Mesodermal cell (in vitro differentiated cells): ENCODE results near the gene DIAPH3.

Source experiments
- H3K27ac ChIP-seq: 2 replicates; pipeline ENCODE4 v1.7.0; 2013; ENCODE audit warnings: mild to moderate bottlenecking, low read depth, low read length, moderate library complexity; ENCODE audit not compliant: severe bottlenecking
- H3K36me3 ChIP-seq: 2 replicates; pipeline ENCODE4 v1.7.1; 2013; ENCODE audit warnings: mild to moderate bottlenecking, low read length, moderate library complexity; ENCODE audit not compliant: control insufficient read depth, insufficient read depth
- H3K4me1 ChIP-seq: one replicate; pipeline ENCODE4 v1.7.1; 2013; ENCODE audit warnings: mild to moderate bottlenecking, low read length; ENCODE audit not compliant: insufficient read depth, control insufficient read depth, poor library complexity, severe bottlenecking
- H3K4me3 ChIP-seq: 2 replicates; pipeline ENCODE4 v1.7.0; 2013; ENCODE audit warnings: low read length, control low read depth, mild to moderate bottlenecking; ENCODE audit not compliant: insufficient read depth, poor library complexity, severe bottlenecking; ENCODE audit errors: extremely low read depth
- H3K9me3 ChIP-seq: 2 replicates; pipeline ENCODE4 v1.7.1; 2013; ENCODE audit warnings: mild to moderate bottlenecking, low read length, moderate library complexity; ENCODE audit not compliant: control insufficient read depth
- WGBS, 2 experiments: methylation state at CpG; one replicate each; pipeline ENCODE4 v1.1.5; 2013; ENCODE audit warnings: missing lambda C conversion rate in 2 of 2; ENCODE audit not compliant: insufficient coverage in 2 of 2; 5-methylcytosine and 5-hydroxymethylcytosine counted together

The DIAPH3 gene

DNA sequence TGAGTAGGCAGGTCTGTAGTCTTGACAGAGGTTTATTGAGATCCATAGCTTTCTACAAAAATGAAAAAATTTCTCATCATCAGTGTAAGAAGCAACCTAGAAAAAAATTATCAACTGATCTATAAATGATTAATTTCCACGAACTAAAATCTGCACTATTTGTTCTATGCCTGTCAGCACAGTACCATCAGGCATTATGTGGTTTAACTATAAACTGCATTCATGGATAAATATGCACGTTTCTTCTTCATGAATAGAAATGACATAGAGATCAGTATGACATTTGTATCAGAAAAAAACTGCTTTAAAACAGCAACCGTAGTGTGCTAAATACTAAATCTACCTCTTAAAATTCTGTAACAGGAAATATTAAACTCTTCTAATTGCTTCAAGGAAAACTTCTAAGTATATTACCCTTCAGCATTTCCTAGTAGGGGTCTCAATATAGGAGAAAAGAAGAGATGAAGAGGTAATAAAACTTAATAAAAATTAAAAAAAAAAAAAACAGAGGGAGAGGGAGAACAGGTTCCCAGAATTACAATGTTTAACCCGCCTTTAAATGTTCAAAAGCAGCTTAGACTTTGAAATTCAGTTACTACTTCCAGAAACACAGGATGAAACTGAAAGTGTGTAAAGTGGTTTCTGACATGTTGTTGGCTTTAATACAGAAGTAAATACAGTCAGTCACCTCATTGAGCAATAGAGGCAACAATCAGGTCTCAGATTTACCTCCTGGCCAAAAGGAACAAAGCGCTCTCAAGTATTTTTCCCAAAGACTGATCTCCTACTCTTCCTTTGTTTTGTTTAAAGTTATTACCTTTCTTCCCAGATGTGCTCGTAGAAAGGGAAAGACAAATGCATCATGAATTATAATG is 144.4 kb downstream of the DIAPH3 start:
- Histone ChIP-seq H3K4me1 (no peaks in the 10 kb centered on the region), H3K9me3 (no peaks in the 10 kb centered on the region), H3K4me3 (no peak overlapping the region), H3K36me3 (no peaks in the 10 kb centered on the region), H3K27ac (no peak overlapping the region)
- WGBS, 2 experiments, result no CpG with 5 or more reads among the region's 6 CpGs

DNA sequence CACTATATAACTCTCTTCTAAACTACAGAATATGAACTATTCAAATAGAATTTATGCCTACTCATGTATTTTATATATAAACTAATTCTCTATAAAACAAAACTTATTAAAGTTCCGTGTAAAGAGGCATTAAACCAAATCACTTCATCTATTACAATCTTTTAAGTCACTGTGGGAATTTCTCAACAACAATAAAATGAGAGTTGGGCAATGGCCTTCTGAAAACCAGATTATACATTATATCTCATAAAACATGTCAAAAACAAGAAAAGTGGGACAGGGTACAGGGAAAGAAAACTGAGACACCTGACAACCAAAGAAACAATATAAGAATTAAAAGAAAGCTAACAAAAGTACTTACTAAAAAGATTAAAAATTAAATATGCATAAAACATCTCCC is 145.2 kb downstream of the DIAPH3 start:
- no peak overlapping the region for H3K4me3 ChIP-seq
- H3K9me3 ChIP-seq, result no peaks in the 10 kb centered on the region
- no CpG with 5 or more reads among the region's 1 CpG for WGBS, 2 experiments
- no peaks in the 10 kb centered on the region for H3K4me1 ChIP-seq
- no peak overlapping the region for H3K27ac ChIP-seq
- no peaks in the 10 kb centered on the region for H3K36me3 ChIP-seq

GRCh38 chr13:60016229-60016628 is 147.5 kb downstream of the DIAPH3 start:
- Histone ChIP-seq H3K4me1 (no peaks in the 10 kb centered on the region), H3K27ac (no peak overlapping the region), H3K9me3 (no peaks in the 10 kb centered on the region), H3K4me3 (no peak overlapping the region), H3K36me3 (no peaks in the 10 kb centered on the region)
- WGBS, 2 experiments, result 81 to 100% methylated on average over 2 to 3 of the region's 4 CpGs

GRCh38 chr13:60013166-60013565 is 150.6 kb downstream of the DIAPH3 start:
- H3K4me3 ChIP-seq, result no peak overlapping the region
- no peak overlapping the region for H3K27ac ChIP-seq
- 92 to 94% methylated on average over 1 to 5 of the region's 6 CpGs for WGBS, 2 experiments
- H3K36me3 ChIP-seq, result peaks cover 3% of the 10 kb centered on the region
- no peaks in the 10 kb centered on the region for H3K4me1 ChIP-seq
- H3K9me3 ChIP-seq, result no peaks in the 10 kb centered on the region

DNA sequence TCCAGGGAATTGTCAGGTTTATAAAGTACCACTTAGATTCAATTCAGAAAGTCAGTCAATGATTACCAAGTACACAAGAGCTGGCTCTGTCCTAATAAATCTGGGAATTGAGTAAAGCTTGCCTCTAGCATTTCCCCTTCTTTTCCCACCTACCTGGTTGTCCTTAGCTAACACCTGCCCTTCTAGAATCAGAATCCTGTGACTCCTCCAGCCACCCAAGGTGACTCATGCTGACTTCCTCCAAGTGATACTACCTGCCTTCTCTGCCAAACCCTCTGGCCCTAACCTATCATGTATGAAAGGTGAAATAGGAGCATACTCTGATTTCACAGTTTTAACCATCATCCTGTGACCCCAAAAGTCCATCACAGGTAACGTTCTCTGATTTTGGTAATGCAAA is 151.2 kb downstream of the DIAPH3 start:
- Histone ChIP-seq H3K4me1 (no peaks in the 10 kb centered on the region), H3K9me3 (no peaks in the 10 kb centered on the region), H3K36me3 (peaks cover 3% of the 10 kb centered on the region), H3K27ac (no peak overlapping the region), H3K4me3 (no peak overlapping the region)
- no CpG with 5 or more reads among the region's 1 CpG for WGBS, 2 experiments

GRCh38 chr13:60009300-60010253 is 154.2 kb downstream of the DIAPH3 start:
- H3K27ac ChIP-seq, result no peak overlapping the region
- no peak overlapping the region for H3K4me3 ChIP-seq
- 100% methylated on average over 2 of the region's 6 CpGs for WGBS, 2 experiments
- no peaks in the 10 kb centered on the region for H3K9me3 ChIP-seq
- H3K4me1 ChIP-seq, result no peaks in the 10 kb centered on the region
- peaks cover 12% of the 10 kb centered on the region for H3K36me3 ChIP-seq

DNA sequence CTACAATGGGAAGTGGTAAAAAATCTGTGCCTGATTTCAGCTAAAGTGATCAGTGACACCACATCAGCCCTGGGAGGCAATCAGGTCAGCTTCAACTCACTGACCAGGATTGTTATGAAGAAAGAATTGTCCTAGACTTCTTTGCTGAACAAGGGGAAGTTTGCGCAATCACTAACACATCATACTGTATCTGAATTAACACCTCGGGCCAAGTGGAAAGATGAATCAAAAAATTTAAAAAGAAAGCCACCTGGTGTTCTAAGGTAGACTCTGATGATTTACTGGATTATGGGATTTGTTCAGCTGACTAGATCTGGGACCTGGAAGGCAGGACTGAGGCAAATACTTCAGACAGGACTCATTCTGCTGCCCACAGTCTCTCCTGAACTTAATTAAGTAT is 161.8 kb downstream of the DIAPH3 start:
- no peaks in the 10 kb centered on the region for H3K9me3 ChIP-seq
- no CpG with 5 or more reads among the region's 2 CpGs for WGBS, 2 experiments
- H3K4me1 ChIP-seq, result no peaks in the 10 kb centered on the region
- H3K36me3 ChIP-seq, result peaks cover 18% of the 10 kb centered on the region
- no peak overlapping the region for H3K4me3 ChIP-seq
- H3K27ac ChIP-seq, result no peak overlapping the region

DNA sequence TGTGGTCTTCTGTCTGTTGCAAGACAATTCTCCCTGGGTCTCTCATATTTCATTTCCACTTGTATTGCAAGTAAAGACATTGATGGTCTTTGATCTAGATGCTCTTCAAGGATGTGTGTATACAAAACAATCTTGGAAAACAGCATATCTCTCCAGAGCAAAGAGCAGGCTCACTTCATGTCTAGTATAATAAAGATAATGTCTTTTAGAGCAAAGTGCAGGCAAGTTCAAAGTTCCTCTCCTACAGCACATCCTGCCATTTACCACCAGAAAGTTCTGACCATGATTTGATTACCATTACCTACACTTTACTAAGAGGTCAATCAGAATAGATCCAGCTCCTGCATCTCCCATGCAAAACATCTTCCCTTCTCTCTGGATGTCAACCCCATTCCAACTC is 162.8 kb downstream of the DIAPH3 start:
- H3K27ac ChIP-seq, result no peak overlapping the region
- H3K4me3 ChIP-seq, result no peak overlapping the region
- no peaks in the 10 kb centered on the region for H3K4me1 ChIP-seq
- H3K9me3 ChIP-seq, result no peaks in the 10 kb centered on the region
- peaks cover 10% of the 10 kb centered on the region for H3K36me3 ChIP-seq

DNA sequence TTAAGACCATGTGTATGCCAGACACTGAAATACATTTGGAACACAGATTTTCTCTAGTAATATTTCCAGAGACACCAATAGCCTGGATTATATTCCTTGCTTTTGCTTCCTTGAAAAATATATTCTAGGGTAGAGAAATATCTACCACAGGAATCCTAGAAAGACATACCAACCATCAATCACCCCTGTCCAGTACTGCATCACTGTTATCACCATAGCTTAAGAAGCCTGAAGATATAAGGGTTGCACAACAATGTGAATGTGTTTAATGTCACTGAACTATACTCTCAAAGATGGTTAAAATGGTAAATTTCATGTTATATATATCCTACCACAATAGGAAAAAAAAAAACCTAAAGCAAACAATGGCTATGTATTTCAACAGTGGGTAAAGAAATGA is 163.6 kb downstream of the DIAPH3 start:
- Histone ChIP-seq H3K27ac (no peak overlapping the region), H3K4me1 (no peaks in the 10 kb centered on the region), H3K4me3 (no peak overlapping the region), H3K9me3 (no peaks in the 10 kb centered on the region), H3K36me3 (peaks cover 10% of the 10 kb centered on the region)

- no peaks in the 10 kb centered on the region for H3K9me3 ChIP-seq
- H3K4me1 ChIP-seq, result no peaks in the 10 kb centered on the region
- WGBS, 2 experiments, result no CpG with 5 or more reads among the region's 1 CpG
- H3K4me3 ChIP-seq, result no peak overlapping the region
- peaks cover 10% of the 10 kb centered on the region for H3K36me3 ChIP-seq
- no peak overlapping the region for H3K27ac ChIP-seq
These were observed 165.8 kb downstream of the DIAPH3 start for GRCh38 chr13:59997976-59998375.
